Heart left ventricle (tissue), 16 donors: ENCODE measurements around the gene CASQ1. TPM values are rescaled to one million over a fixed set of nuclear protein-coding genes. Genes with fewer than 3 reads are reported as not detected.

Experiments
- ATAC-seq, 4 donors: fragments of 200-7000 bp; cut with Tn5 transposase; one replicate each; pipeline ENCODE4 v1.9.1; 2020 to 2022; ENCODE audit warnings: moderate library complexity in 4 of 4, mild to moderate bottlenecking in 3 of 4, moderate number of reproducible peaks in 1 of 4
- DNase-seq, 5 donors: peaks; one replicate each; pipeline ENCODE4 v3.0.0-alpha.2; 2020
- H3K27ac ChIP-seq, 12 donors: fragments of 200-600 bp; sonication (generic) in 4 of 12; one replicate each; pipeline versions ENCODE4 v1.5.0 to v1.8.0; 2016 to 2022; ENCODE audit warnings: mild to moderate bottlenecking in 2 of 12
- H3K27me3 ChIP-seq, 9 donors: fragments of 200-600 bp; sonication (generic) in 2 of 9; one replicate each; pipeline versions ENCODE4 v1.5.1 to v1.8.0; 2016 to 2022; ENCODE audit warnings: mild to moderate bottlenecking in 3 of 9
- H3K36me3 ChIP-seq, 9 donors: fragments of 200-600 bp; sonication (generic) in 2 of 9; one replicate each; pipeline versions ENCODE4 v1.5.0 to v1.8.0; 2018 to 2022; ENCODE audit warnings: mild to moderate bottlenecking in 2 of 9
- H3K4me1 ChIP-seq, 12 donors: fragments of 200-600 bp; sonication (generic) in 4 of 12; one replicate each; pipeline versions ENCODE4 v1.5.0 to v1.8.0; 2016 to 2022; ENCODE audit warnings: mild to moderate bottlenecking in 3 of 12
- H3K4me3 ChIP-seq, 12 donors: fragments of 200-600 bp; sonication (generic) in 4 of 12; one replicate each; pipeline versions ENCODE4 v1.5.0 to v1.8.0; 2017 to 2022; ENCODE audit warnings: mild to moderate bottlenecking in 9 of 12, moderate library complexity in 4 of 12
- H3K9me3 ChIP-seq, 12 donors: fragments of 200-600 bp; sonication (generic) in 4 of 12; one replicate each; pipeline versions ENCODE4 v1.5.0 to v1.8.0; 2016 to 2022; ENCODE audit warnings: mild to moderate bottlenecking in 1 of 12
- CTCF ChIP-seq, 12 donors: fragments of 200-600 bp; sonication (generic) in 4 of 12; IDR thresholded peaks; one replicate each; pipeline versions ENCODE4 v1.5.0 to v1.8.0; 2018 to 2022; ENCODE audit warnings: antibody characterized with exemption in 12 of 12, mild to moderate bottlenecking in 5 of 12
- POLR2A ChIP-seq, 2 donors: fragments of 450-650 bp; IDR thresholded peaks; one replicate each; pipeline ENCODE4 v1.6.1; 2017; ENCODE audit warnings: antibody characterized with exemption in 2 of 2, mild to moderate bottlenecking in 2 of 2, moderate library complexity in 2 of 2
- WGBS, 4 donors: extraction: QIAGEN DNeasy Blood & Tissue Kit in 2 of 4; methylation state at CpG; one replicate each; pipeline versions ENCODE4 v1.1.5 to v1.1.7; 2013 to 2018; 5-methylcytosine and 5-hydroxymethylcytosine counted together
- intact Hi-C, 10 donors: fragments of 100-400 bp; cut with DNase I; formaldehyde crosslinking; loops; one replicate each; pipeline versions ENCODE4 v1.11.1 to v1.14.2; 2022
- polyA plus RNA-seq, 2 donors: library from polyadenylated mRNA; stranded (reverse); fragments of 200-250 nt; gene quantifications; one replicate each; pipeline ENCODE4 v1.2.3, GENCODE V29; 2013
- total RNA-seq, 9 donors: library from RNA; depleted of rRNA in 2 of 9; stranded (reverse); fragments of >200 nt in 2 of 9; fragmentation: NEBNext Ultra II Directional in 3 of 9; extraction: Animal tissue kit (Norgen Biotek cat#: 25700) in 3 of 9; gene quantifications; one replicate each; pipeline versions ENCODE4 v1.1.0 to v1.2.4, GENCODE V29; 2016 to 2023
- donor health status: ischemic (EF 13 %, LVEDD 7.1; RV severe dilation, severe dysfunction).
- donor health status: healthy with polysubstance abuse.
- donor health status: DM: no; HTN: yes; CAD: no.
- donor health status: DM: no; HTN: no; CAD: no.
- donor health status: ischemic (EF 25% LVEDD 6.9; RV normal size, moderate dysfunction).
- donor health status: ischemic (EF 25% LVEDD 5.7; RV mildly dilated, moderate dysfunction).
- donor health status: healthy.
- donor health status: DM: yes; HTN: yes; CAD: no.
- donor health status: ischemic (EF 35%, LVEDD 5.7; RV mildly dilated, moderate dysfunction).
- donor health status: nonischemic (EF 11% LVEDD 7.7; RV severe dilation, severe dysfunction).
- donor health status: DM: yes; HTN: yes; CAD: no.
- donor health status: PGD.
- donor health status: ischemic (EF 29% LVEDD 5.4; RV normal size, mild dysfunction).
- donor health status: nonischemic (EF 23%, LVEDD 6.1; RV moderate dilation, normal function).

Gene CASQ1
- total and polyA plus RNA-seq, 11 donors, result 23.6 to 129 (median 45.9) TPM

- no peaks in the 10 kb centered on the region for H3K9me3 ChIP-seq
- H3K4me3 ChIP-seq, result no peak overlapping the region
- H3K36me3 ChIP-seq, result no peaks in the 10 kb centered on the region
- H3K27ac ChIP-seq, result no peak overlapping the region
- peaks cover 0 to 4% (median 0%) of the 10 kb centered on the region in 9 donors for H3K27me3 ChIP-seq
- 85 to 92% (median 87%) methylated on average over 4 of the region's 4 CpGs for WGBS, 4 donors
- DNase-seq (no peak), ATAC-seq (no peak)
- no peaks in the 10 kb centered on the region for H3K4me1 ChIP-seq
- TF ChIP-seq CTCF (IDR thresholded peaks at IDR 0.05), result no peak
- no peak for TF ChIP-seq POLR2A (IDR thresholded peaks at IDR 0.05)
- intact Hi-C loops, result no loop called here
Measured at GRCh38 chr1:160167056-160167455, 23.3 kb upstream of the CASQ1 start.

GRCh38 chr1:160167580-160167979 is 22.8 kb upstream of the CASQ1 start:
- Histone ChIP-seq H3K4me3 (no peak overlapping the region), H3K27me3 (peaks cover 0 to 4% (median 0%) of the 10 kb centered on the region in 9 donors), H3K27ac (no peak overlapping the region), H3K9me3 (no peaks in the 10 kb centered on the region), H3K36me3 (no peaks in the 10 kb centered on the region), H3K4me1 (no peaks in the 10 kb centered on the region)
- no peak for ATAC-seq
- WGBS, 4 donors, result 89 to 96% (median 92%) methylated on average over 6 of the region's 6 CpGs
- intact Hi-C loops, result no loop called here
- TF ChIP-seq CTCF (IDR thresholded peaks at IDR 0.05) (no peak), POLR2A (IDR thresholded peaks at IDR 0.05) (no peak)
- no peak for DNase-seq

- intact Hi-C loops, result no loop called here
- no peak for ATAC-seq
Measured at GRCh38 chr1:160168016-160168415, 22.4 kb upstream of the CASQ1 start.

More at GRCh38 chr1:160168016-160168415, 22.4 kb upstream of the CASQ1 start:
- Histone ChIP-seq H3K27me3 (peaks cover 0 to 4% (median 0%) of the 10 kb centered on the region in 9 donors), H3K4me1 (no peaks in the 10 kb centered on the region), H3K9me3 (no peaks in the 10 kb centered on the region), H3K4me3 (no peak overlapping the region), H3K27ac (no peak overlapping the region), H3K36me3 (no peaks in the 10 kb centered on the region)
- TF ChIP-seq POLR2A (IDR thresholded peaks at IDR 0.05), result no peak
- no peak for TF ChIP-seq CTCF (IDR thresholded peaks at IDR 0.05)
- WGBS, 4 donors, result 44 to 60% (median 53%) methylated on average over 5 of the region's 5 CpGs
- DNase-seq, result no peak
